HG03378 (cell line): Measurements from ENCODE around the gene APBA1.

Experiments
- ATAC-seq: cut with Tn5 transposase; IDR thresholded peaks from one replicate; pipeline ENCODE4 v1.9.1; 2021; ENCODE audit warnings: mild to moderate bottlenecking, moderate library complexity; ENCODE audit not compliant: unreplicated experiment

Gene APBA1

DNA sequence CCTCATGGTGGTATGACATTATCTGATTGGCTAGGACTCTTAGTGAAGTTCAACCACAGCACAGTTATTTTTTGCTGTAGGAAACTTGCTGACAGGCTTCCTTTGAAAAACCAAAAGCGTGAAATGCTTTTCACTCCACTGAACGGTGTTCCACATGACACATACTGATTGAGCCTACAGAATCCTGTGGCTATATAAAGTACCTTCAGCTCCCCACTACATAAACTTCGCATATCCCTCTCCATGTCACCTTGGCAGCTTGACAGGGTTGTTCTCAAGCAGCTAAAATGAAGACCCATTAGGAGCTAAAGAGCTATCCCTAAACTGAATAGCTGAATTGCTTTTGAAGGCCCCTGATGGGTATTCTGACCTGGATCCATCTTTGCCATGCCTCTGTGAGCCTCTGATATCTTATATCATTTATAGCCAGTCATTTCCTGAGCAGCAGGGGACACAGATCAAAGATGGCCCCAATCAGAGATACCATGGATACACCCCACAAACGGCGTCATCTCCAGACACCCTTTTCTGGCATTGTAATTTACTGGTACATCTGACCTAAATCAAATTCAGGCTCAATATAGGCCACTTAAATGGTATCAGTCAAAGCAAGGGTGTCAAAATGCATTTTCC lies 91.5 kb downstream of the APBA1 start:
- no peak for ATAC-seq

DNA sequence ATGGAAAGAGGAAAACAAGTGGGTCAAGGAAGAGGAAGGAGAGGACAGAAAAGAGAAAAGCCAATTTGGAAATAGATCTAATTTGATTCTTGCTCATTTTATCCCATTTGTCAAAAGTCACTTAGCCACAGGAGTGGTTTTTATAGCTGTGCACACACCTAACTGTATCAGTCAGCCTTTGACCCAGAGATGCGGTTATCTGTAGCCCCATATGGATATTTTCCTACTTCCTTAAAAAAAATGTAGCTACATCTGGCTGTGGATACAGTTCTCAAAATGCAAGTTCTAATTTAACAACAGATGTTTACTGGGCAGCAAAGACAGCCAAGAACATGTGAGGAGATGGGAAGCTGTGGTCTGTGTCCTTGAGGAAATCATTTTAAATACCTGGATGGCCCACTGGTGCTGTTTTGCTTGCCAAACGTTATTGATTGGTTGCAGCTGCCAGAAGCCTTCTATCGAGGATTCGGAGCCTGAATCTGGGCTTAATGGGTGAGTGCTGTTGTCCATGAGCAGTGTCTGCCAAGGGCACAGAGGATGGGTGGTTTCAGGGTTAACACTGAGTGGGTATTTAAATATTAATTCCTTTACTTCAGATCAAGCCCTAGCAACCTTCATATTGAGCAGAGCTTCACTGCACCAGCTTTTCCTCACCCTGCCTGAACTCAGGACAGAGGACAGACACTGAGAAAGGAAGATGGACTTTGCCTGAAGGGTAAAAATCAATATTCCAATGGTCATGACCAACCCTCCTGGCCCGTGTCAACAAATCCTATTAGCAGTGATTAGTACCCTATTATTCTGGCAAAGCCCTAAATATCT lies 92.2 kb downstream of the APBA1 start:
- ATAC-seq, result no peak

DNA sequence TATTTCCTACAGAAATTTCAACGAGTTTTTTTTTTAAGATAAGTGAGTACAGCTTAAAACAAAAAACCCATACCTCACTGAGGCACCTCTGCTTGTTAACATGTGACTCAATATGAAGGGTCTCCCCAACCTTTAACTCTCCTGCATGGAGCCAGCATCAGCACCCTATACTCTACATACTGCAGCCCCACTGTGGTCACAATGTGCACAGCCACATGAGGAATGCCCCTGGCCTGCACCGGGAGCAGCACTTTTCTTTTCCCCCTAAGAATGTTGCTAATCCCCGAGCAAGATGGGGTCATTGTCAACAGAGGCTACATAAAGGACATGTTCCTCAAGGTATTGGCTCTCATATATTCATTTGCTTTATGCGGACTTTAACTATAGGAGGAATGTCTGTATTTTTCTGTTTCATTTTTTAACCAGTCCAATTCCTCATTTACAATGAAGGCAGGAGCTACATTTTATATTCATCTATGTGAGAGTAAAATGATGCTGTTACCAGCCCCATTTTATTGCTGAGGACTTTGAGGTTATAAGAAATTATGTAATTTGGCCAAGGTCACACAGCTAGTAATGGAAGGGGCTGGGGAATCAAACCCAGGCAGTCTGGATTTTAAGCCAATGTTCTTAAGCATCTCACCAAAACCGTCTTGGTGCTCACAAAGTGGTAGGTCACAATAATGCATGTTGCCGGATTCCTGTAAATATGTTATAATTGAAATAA lies 93.0 kb downstream of the APBA1 start:
- ATAC-seq, result no peak

DNA sequence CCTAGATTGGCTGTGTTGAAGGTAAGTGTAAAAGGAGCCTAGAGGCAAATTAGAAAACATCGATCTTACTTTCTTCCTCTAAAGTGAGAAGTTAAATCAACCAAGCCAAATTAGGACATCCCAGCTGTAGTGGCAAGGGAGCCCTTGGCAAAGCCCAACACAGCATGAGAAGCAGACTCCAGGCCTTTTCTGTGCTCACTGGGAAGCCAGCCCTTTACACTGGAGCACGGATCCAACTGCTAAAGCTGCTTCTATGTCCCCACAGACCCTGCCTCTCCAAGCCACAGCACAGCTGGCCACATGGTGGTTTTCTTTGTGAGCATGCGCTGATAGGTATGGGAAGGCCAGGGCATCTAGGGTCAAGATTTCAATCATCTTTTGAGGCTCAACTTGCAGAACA lies 94.1 kb downstream of the APBA1 start:
- ATAC-seq, result no peak

DNA sequence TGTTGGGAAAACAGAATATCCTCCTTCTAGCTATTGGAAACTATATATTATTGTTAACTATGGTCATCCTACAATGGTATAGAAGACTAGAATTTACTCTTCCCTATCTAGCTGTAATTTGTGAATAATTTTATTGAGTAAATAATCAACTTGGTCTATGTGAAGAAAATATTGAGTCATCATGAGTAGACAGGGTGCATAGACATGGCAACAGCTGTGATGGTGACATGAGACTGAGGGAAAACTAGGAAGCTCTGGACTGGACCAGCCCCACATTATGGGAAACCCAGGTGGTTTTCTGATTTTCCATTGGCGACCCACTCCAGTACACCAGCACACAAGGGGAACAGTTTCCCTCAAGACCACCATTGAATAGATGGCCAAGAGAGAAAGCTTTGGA lies 95.0 kb downstream of the APBA1 start:
- ATAC-seq, result no peak

DNA sequence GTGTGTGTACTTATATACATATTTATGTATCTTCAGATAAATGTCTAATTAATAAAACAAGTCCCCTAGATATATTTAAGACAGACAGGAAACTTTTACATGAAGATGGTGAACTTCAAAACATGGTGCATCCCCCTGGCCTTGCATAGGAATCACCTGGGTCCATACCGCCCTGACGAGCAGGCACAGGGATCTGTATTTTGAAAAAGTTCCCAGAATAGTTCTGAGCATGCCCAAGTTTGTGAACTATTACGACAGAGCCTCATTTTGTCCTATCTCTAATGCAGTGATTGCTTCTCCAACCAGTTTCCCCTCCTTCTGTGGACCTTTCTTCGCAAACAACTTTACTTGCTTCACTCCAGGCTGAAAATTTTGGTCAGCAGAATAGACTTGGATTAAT lies 98.1 kb downstream of the APBA1 start:
- no peak for ATAC-seq

DNA sequence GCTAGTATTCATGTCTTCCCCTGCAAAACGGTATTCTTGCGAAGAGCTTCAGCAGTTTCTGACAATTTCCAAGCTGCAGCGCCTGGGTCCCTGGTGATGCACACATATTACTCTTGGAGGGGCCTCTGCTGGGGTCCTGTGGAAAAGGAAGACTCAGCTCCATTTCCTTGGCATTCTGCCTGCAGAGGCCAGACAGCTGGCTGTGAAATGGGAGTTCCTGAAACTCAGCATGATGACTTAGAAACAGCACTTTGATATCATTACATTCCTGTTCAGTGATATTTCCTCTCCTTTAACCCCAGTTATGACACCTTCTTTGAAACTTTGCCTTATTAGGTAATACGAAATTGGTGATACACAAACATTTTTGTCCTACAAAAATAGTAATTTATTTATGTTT lies 98.5 kb downstream of the APBA1 start:
- no peak for ATAC-seq

DNA sequence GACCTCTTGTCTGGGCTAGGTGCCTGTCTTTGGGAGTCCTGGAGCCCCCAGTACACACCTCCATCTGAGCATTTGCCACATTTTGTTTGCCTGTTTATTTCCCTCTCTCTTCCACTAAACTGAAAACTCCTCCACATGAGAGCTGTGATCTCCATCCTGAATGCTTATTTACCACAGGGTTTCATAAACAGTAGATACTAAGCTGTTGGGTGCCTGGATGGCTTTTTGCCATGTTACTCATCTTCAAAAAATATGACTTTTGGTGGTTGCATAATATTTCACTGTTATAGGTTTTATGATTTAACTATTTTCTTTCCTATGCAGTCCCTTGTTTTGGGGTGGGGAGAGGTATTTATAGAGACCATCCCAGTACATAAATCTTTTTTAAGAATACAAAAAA lies 99.6 kb downstream of the APBA1 start:
- ATAC-seq, result no peak

DNA sequence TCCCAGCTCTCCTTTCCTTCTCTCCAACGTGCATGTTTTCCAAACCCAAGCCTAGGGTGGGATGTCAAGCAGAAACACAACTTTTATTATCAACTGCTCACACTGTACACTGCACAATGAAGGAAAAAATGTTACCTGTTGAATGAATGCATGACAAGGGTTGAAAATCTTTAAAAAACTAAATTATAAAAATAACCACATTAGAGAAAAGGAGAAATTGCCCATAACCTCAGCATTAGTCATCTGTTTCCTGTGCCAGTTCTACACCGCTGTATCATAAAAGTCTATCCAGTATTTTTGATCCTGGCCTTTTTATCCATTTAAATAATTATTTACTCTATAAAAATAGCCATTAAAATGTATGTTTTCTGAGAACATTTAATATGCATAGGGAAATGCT lies 101.1 kb downstream of the APBA1 start:
- no peak for ATAC-seq

DNA sequence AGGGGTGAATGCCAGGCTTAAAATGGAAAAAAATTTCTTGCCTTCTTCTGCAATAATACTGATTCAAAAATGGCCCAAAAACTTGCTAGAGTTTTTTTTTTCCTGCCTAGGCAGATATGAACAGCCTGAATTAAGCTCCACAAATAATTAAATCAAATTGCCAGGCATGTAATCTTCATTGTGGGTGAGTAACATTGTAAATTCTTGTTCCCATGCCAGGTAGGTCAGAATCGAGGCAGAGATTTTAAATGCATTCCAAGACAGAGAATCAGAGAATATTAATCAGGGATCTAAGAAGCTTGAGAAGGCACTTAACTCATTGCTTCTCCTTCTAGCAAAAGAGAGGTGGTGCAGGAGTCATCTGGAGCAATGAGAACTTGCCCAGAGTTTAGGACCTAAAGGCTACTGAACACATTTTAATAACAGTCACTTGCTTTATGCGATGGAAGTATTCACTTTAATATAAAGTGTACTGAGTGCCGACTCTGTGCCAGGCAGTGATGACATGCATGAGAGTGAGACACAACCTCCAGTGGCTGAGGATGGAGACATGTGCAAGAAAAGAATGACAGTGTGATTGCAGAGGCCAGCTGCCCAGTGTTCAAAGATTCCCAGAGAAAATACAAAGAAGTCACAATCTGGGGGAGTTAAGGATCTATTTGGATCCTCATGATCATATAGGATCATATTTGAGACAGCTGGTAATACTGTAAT lies 102.3 kb downstream of the APBA1 start:
- ATAC-seq, result no peak

DNA sequence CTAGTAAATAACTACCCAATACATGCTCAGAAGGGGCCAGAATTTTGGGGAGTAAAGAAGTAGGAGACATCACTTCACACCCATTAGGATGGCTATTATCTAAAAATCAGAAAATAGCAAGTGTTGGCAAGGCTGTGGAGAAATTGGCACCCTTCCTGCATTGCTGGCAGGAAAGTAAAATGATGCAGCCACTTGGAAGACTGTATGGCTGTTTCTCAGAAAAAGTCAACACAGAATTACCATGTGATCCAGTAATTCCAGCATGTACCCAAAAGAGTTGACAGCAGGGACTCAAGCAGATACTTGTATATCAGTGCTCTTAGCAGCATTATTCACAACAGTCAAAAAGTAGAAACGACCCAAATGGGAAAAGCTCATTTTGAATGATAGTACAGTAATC lies 107.6 kb downstream of the APBA1 start:
- ATAC-seq, result no peak

DNA sequence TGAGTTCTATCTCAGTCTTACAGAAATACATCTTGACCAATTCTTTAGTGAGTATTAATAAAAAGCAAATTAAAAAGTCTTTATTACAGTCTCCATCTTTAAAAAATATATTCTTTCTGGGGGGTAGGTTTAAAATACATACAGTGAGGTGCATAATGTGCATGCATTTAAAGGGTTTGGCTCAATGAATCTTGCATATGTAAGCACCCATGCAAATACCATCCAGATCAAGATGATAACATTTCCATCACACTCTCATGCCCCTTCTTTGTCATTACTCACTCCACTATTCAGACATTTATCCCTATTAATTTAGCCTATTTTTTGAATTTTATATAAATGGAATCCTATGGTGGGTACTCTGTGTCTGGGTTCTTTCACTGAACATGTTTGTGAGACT lies 113.0 kb downstream of the APBA1 start:
- ATAC-seq, result no peak

DNA sequence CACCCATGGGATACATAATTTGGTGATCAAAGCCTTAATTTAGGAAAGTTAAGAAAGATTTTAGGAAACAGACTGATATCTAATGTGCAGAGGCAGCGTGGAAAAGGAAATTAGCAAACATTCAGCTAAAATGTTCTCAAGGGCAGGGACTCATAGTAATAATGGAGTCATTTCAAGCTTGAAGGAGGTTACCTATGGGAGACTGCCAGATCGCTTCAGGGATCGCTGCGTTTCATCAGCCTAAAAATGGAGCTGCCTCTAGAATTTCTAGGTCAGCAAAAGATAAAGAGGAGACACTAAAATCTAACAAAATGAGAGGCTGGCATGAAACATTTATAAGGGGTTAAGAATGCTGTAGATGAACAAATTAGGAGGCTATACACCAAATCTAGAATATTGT lies 115.5 kb downstream of the APBA1 start:
- no peak for ATAC-seq

DNA sequence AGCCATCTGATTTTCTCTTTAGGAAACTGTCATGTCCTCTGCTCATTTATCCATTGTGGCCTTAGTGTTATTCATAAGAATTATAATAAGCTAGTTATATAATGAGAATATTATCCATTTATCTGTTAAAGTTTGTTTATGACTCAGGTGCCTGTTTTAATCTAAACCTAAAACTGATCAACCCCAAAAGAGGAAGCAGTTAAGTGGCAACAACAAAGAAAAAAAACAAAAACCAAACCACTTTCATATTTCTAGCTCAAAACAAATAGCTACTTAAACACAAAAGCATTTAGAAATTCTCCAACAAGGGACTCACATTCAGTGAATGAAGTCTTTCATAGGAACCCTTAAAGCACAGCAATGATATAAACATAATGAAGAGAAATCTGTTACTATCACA lies 116.4 kb downstream of the APBA1 start:
- ATAC-seq, result no peak

DNA sequence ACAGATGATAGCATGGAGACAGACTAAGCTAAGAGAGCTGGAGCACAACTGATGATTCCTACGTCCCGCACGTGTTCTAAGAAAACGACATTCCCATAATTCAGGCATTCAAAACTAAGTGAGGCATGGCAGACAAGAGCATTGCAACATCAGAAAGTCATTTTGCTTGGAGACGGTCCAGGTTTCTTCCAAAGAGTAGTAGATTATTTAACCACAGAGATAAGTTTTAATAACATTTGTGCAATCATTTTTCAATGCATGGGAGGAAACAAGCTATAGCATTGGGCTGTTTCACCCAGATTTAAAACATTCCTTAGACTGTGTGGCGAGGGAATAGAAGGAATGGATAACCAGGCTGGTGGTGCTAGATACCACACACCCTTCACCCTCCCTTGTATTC lies 117.2 kb downstream of the APBA1 start:
- ATAC-seq, result no peak

DNA sequence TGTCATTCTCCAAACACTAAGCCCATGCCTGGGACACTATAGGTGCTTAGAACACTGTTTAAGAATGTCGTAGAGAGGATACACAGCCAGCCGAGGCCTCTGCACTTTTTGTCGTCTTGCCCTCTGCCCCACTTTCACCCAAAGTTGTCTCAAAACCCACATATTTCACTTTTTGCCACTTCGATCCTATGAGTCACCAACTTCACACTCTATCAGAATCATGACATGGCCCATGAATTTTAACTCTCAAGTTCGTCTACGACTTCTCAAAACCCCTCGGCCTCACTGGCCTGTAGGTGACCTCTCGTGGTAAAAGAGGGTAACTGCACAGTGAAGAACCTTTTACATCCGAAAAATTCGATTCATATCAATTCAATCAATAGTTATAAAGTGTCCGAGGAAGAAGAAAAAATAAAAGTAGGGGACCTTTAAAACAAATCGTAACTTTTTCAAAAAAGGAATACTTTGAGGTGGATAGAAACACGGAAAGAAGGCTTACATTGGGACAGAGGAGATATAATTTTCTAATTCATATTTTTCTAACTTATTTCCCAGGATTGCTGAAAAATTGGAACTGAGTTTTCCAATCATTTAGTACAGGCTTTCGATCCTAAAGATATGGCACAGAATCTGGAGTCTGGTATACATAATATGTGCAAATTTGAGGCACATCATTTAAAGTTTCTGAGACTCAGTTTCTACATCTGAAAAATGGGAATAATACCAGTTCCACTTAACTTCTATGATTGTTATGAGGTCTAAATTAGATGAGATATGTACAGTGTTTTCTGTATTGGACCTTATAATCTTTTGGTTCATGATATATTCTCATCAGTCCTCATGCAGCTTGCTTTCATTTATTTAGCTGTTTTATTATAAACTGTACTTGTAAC lies 122.6 kb downstream of the APBA1 start:
- ATAC-seq, result no peak

DNA sequence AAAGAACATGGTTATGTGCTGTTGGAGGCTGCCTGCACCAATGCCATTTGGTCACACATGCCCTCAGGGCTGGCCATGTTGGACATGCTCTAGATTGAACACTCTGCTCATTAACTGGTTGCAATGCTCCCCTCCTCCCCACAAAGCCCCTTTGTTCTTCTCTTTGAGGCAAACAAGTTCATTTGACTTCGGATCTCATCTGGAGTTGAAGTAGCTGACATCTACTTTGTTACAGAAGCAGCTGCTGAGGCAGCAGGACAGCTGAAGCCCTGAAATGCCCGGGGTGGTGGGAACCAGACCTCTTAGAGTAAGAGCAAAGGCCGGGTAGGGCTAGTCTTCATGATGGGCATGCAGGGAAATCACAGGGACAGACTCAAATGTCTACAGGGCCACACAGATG lies 123.5 kb downstream of the APBA1 start:
- ATAC-seq, result no peak

DNA sequence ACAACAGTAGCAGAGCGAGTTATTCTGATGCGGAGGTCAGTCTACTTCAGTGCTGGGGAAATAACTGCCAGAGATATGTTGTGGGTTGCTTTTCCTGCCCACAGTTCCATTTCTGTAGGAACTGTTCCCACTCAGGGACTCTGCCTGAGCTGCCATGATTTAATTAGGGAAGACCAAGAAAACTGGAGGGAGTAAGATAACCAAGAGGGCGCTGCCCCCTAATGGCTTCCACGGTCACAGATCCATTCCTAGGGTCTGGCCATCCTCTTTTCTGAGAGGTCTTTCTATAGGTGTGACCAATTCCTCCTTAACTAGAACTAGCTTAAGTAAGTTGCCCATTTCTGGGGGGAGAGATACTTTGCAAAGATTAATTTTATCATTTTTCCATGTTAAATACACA lies 125.9 kb downstream of the APBA1 start:
- no peak for ATAC-seq

DNA sequence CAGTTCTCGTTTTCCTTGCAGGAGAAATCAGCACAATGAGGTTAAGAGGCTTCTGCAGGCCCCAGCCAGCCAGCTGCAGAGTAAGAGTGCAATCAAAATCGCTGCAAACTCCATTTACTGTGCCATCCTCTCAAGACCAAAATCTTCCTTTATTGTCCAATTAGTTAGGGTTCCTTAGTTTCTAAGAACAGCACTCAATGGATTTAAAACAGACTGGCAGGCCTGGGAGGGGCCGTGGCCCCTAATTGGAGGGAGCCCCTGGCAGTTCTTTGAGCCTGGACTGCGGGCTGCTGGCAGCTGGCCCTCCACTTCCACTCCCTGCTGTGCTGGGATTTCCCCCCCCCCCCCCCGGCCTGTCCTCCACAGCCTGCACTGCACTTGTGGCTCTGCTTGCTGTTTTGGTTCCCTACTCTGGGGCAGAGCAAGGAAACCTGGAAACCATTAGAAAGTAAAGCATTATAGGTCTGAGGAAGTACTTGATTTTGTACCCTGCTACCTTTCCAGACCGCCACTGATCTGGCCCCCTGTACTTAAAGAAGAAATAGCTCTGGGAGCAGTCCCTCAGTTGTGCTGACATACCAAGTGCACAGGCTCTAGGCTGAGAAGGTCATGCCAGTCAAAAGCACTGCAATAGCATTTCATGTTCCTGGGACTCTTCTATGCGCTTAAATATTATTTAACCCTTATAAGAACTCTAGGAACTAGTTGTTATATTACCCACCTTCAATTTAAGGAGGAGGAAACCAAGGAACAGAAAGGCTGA lies 129.0 kb downstream of the APBA1 start:
- ATAC-seq, result no peak

DNA sequence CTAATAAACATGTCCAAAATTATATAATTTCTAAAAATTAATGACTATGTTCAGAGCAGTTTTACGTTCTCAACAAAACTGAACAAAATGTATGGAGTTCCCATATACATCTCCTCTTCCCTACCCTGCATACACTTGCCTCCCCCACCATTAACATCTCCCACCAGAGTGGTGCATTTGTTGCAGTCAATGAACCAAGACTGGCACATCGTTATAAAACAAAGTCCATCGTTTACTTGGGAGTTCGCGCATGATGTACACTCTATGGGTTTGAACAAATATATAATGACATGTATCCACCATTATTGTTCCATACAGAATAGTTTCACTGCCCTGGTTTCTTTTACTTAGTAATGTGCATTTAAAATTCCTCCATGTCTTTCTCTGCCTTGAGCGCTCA lies 130.1 kb downstream of the APBA1 start:
- ATAC-seq, result no peak
